GM18526 (cell line): ENCODE measurements around the gene CD226.

Source experiments
- POLR2A ChIP-seq: IDR thresholded peaks from 3 replicates; pipeline ENCODE4 v1.6.1; 2011; ENCODE audit not compliant: insufficient read length; ENCODE audit errors: extremely low read depth

Gene CD226

DNA sequence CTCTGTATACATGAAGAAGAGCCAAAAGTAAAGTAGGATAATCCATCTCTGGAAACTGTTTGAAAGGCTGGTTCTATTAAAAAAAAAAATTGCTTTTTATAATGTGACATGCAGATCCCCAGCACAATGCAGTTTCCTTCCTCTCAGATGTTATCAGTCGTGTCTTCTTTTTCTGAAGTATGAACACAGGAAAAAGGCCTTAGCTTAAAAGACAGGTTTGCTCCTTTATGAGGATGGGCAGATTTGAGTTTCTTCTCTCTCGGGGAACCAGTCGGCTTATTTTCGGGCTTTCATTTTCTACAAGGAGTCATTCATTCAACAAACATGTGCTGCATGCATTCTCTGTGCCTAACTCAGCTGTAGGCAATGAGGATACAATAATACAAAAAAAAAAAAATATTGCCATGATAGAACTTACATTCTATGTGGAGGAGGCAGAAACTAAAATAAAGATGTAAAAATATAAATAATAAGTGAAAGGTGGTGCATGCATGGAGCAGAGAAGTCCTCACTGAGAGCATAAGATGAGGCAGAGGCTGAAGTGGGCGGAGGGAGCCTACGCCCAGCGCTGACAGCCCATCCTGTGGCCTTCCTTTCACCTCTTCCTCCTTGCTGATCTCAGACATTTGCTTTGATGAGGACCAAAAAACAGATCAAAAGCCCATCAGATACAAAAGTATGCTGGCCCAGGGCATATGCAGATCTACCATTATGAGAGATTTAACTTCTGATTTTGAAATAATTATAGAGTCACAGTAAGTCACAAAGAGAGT is at the start of gene CD226:
TSS of gene CD226 (minus strand) at position 513 of the 773 bp plus-strand sequence. CDS start at position 46, 467 bp downstream.
- TF ChIP-seq POLR2A = peak; percentile 44

DNA sequence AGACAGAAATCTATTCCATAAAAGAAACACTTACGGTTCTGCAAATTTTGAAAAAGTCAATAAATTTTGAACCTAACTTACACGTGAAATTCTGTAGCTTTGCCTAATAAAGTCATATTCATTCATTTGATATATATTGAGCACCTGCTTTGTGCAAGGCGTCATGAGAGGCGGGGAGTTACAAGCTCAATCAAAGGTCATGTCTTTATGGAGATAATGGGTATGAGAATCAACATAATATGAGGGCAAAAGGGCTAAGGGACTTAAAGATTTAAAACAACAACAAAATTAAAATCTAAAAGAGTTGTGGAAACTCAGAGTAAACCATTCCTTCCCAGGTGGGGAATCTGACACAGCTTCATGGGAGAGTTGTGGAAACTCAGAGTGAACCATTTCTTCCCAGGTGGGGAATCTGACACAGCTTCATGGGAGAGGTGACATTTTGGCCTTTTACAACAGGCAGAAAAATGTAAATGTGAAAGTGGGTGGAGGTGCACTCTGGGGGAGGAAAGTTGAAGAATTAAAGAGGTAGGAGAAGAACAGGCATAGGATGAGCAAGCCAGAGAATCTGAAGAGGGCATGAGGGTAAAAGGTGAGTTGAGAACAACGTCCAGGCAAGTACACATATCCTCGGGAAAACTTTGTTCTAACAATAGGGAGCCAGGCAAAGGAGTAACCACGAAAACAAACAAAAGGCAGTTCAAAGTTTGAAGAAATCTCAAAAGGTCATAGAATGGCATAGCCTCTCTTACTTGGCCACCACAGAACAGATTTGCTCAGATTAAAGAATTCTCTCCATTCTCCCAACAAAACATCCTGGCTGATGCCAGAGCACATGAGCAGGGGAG is 49.5 kb upstream of the CD226 start:
- no peak for TF ChIP-seq POLR2A

DNA sequence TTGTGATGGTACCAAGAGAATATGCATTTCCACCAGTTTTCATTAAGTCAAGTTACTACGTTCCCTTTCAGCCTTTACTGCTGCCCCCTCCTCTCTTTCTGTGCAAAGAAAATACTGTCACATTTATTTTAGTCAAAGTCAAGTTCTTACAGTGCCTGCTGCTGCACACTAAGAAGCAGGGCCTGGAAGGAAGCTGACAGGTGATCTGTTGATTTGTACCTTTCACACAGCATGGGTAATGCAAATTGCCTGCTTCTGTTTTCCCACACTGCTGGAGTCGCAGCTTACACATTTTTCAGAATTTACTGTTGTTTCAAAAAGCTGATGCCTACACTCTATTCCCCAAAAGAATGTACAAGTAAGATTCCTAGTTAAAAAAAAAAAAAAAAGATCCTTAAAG is 48.7 kb upstream of the CD226 start:
- no peak for TF ChIP-seq POLR2A

GRCh38 chr18:69995774-69996173 is 48.1 kb upstream of the CD226 start:
- no peak for TF ChIP-seq POLR2A

DNA sequence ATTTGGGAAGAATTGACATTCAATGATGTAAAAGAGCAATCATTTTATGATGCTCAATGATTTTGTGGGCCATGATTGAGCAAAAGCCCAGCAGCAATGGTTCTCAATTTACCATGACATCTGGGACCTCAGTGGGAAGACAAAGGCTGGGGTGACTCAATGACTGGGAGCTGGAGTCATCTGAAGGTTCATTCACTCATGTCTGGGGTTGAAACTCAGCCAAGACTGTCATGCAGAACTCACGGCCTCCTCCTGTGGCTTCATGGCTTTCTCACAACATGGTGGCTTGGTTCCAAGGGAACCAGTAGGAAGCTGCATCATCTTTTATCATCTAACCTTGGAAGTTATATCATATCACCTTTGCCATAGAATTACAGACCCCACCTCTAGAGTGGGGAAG is 45.1 kb upstream of the CD226 start:
- no peak for TF ChIP-seq POLR2A

DNA sequence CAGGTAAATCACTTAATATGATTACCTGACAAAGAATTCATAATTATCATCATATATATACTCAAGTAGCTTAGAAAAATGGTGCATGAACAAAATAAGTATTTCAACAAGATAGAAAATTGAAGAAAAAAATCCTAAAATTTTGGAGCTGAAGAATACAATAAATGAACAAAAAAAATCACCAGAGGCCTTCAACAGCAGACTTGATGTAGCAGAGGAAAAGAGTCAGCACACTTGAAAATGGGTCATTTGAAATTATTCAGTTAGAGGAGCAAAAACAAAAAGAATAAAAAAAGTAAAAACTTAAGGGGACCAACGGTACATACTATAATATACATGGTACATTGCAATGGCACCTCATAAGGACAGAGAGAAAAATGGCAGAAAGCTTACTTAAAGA is 40.2 kb upstream of the CD226 start:
- TF ChIP-seq POLR2A = no peak

GRCh38 chr18:69985239-69985638 is 37.6 kb upstream of the CD226 start:
- no peak for TF ChIP-seq POLR2A

DNA sequence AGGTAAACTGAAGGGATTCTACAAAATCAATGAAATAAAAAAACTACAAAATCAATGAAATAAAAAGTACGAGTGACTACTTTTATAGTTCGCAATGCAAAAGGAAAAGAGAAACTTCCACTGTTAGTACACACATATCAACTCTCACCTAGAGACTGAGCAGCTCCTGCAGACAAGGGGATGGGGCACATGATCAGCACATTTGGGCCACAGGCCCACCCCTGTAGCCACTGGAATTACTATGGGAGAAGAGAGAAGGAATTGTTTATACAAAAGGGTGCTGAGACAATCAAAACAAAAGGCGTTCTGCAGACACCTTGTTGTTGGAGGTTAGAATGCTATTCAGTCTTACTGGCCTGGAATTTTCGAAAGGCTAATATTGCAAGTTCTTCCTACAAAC is 34.7 kb upstream of the CD226 start:
- no peak for TF ChIP-seq POLR2A

DNA sequence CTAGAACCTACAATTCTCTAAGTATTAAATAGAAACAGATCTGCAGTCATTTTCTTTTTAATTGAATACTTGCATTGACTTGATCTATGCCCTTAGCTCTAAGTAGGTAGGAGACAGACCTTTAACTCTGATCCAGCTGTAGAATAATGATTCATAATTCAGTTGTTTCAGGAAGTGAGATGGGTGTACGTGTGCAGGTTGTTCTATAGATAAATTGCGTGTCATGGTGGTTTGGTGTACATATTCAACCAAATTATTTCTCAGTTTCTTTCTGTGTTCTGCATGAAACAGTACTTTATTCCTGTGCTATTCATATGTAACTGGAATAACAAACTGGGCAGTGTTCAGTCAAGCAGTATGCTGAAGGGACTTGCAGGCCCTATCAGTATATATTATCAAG is 34.3 kb upstream of the CD226 start:
- no peak for TF ChIP-seq POLR2A

- no peak for TF ChIP-seq POLR2A
These were observed 33.5 kb upstream of the CD226 start for GRCh38 chr18:69980982-69981804.

DNA sequence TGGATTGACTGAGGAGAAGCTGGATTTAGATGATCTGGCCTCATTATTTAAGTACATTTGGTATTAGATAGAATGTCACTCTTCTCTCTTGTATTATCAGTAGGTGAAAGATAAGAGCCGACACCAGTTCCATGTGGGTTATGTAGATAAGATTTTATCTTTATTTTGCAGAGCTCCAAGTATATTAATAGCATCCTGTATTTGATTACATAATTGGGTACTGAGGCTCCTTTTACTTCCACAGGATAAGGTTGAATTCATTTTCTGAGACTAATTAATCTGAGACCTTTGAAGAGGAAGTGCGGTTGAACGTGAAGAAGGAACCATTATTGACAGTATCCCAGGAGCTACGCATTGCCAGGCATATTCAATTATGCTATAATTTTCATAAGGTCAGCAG is 32.8 kb upstream of the CD226 start:
- TF ChIP-seq POLR2A = no peak

DNA sequence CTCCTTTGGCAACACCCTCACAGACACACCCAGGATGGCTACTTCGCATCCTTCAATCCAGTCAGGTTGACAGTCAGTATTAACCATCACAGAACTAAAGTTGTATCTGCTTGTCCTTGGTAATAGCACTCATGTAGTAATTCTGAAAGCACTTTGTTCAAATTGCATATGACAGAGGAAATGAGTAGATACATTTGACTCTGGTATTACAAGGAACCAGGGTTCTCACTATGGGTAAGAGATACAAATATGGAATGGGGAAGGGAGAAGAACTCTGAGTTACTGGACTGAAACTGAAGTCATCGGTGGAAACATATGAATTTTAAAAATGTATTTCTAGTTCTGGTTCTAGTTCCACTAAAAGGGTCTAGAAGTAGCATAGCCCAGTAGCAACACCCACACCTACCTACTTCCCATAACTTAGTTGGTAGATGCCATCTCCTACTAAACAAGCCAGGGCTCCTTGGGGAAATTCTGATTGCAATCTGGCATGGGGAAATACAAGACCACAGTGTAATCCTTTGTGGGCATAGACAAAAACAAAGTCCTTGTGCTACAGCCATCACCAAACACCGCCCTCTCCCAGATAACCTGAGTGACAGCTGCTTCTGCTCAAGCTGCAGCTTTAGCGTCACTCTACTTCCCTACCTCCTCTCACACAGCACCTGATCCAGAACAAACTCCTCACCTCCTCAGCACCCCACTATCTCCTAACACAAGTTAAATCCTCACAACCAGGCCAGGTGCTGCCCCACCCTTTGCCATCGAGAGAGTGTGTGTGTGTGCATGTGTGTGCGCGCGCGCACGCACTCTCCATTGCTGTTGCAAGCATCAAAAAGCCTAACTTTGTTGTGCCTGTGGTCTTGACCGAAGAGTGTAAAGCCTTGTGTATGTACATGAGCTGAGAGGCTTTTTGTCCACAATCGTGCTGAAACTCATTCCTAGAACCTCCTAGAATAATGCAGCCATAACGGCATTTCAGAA is 31.4 kb upstream of the CD226 start:
- TF ChIP-seq POLR2A = no peak

GRCh38 chr18:69974365-69974764 is 26.7 kb upstream of the CD226 start:
- no peak for TF ChIP-seq POLR2A

DNA sequence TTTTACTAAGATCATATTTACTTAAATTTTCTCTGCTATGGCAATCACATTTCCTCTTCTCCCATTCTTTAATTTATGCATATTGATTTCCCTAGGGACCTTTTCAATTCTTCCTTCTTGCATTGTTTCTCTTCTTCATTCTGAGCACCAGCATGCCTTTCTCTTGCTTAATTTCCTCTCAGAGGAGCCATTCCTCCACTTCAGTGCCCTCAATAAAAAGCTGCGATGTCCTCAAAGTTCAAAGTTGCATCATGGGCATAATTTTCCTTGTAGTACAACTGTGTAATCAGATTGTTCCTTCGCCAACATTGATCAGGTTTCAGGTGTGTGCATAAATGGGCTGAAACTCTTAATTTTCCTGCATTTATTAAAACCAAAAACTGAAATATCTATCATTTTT is 21.8 kb upstream of the CD226 start:
- TF ChIP-seq POLR2A = no peak
